Tibial nerve (tissue), 4 donors: ENCODE measurements around the gene NCF4. TPM values are rescaled to one million over a fixed set of nuclear protein-coding genes. Genes with fewer than 3 reads are reported as not detected.

Experiments
- DNase-seq, 2 donors: peaks; one replicate each; pipeline ENCODE4 v3.0.0-alpha.2; 2019; ENCODE audit warnings: low spot score in 2 of 2
- H3K27ac ChIP-seq, 4 donors: fragments of 200-600 bp; sonication (generic) in 3 of 4; one replicate each; pipeline ENCODE4 v1.5.1; 2017 to 2019; ENCODE audit warnings: mild to moderate bottlenecking in 1 of 4
- H3K27me3 ChIP-seq, 2 donors: fragments of 200-600 bp; sonication (generic) in 1 of 2; one replicate each; pipeline versions ENCODE4 v1.5.1 to v1.6.0; 2017 to 2019
- H3K36me3 ChIP-seq, 3 donors: fragments of 200-600 bp; sonication (generic); one replicate each; pipeline ENCODE4 v1.5.1; 2018 to 2019
- H3K4me1 ChIP-seq, 4 donors: fragments of 200-600 bp; sonication (generic) in 3 of 4; one replicate each; pipeline ENCODE4 v1.5.1; 2017 to 2019
- H3K4me3 ChIP-seq, 4 donors: fragments of 200-600 bp; sonication (generic) in 3 of 4; one replicate each; pipeline ENCODE4 v1.5.1; 2017 to 2019; ENCODE audit warnings: mild to moderate bottlenecking in 1 of 4, moderate library complexity in 1 of 4
- H3K9me3 ChIP-seq, 4 donors: fragments of 200-600 bp; sonication (generic) in 3 of 4; one replicate each; pipeline ENCODE4 v1.5.1; 2017 to 2019
- EP300 ChIP-seq, 2 donors: sonication (generic); formaldehyde crosslinking; IDR thresholded peaks; one replicate each; pipeline ENCODE4 v1.6.1; 2017; ENCODE audit warnings: antibody characterized with exemption in 2 of 2, mild to moderate bottlenecking in 1 of 2
- POLR2A ChIP-seq, 2 donors: fragments of 450-650 bp; IDR thresholded peaks; one replicate each; pipeline ENCODE4 v1.6.1; 2017; ENCODE audit warnings: antibody characterized with exemption in 2 of 2, mild to moderate bottlenecking in 2 of 2, moderate library complexity in 2 of 2
- WGBS, 2 donors: methylation state at CpG; one replicate each; pipeline ENCODE4 v1.1.5; 2018; 5-methylcytosine and 5-hydroxymethylcytosine counted together
- total RNA-seq, 4 donors: library from RNA; depleted of rRNA; stranded (reverse); fragments of >200 nt; gene quantifications; one replicate each; pipeline ENCODE4 v1.1.0, GENCODE V29; 2016
- TF ChIP-seq, protein P1 (sequence below), 5 experiments: fragments of 200-600 bp in 3 of 5; fragments of 450-650 bp in 2 of 5; sonication (generic) in 3 of 5; IDR thresholded peaks; one replicate each; pipeline ENCODE4 v1.5.1; 2016 to 2019; ENCODE audit warnings: antibody characterized with exemption in 5 of 5, mild to moderate bottlenecking in 3 of 5, moderate library complexity in 2 of 5

Gene NCF4
- total RNA-seq, 4 donors from 2014 or later = 14.2 to 71.4 (median 17.2) TPM

DNA sequence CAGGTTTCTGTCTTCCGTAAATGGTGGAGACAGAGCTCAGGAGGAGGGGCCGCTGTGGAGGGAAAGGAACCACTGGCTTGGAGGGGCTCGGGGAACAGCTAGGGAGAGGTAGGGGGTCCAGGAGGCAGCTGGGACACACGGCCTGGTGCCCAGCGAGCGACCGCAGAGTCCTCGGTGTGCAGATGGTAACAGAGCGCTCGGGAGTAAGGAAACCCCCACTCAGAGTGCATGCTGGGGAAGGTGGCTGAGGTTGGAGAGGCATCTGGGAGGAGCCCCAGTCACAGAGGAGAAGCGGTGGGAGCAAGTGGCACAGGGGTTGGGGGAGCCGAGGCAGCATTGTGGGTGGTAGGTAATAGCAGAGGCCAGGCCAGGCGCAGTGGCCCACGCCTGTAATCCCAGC lies 10.8 kb upstream of the NCF4 start:
- H3K4me1 ChIP-seq = no peaks in the 10 kb centered on the region
- no peak overlapping the region for H3K27ac ChIP-seq
- H3K9me3 ChIP-seq = peaks cover 0 to 4% (median 0%) of the 10 kb centered on the region in 4 donors
- H3K4me3 ChIP-seq = no peak overlapping the region
- TF ChIP-seq POLR2A (IDR thresholded peaks at IDR 0.05) = no peak
- TF ChIP-seq, protein P1, sequence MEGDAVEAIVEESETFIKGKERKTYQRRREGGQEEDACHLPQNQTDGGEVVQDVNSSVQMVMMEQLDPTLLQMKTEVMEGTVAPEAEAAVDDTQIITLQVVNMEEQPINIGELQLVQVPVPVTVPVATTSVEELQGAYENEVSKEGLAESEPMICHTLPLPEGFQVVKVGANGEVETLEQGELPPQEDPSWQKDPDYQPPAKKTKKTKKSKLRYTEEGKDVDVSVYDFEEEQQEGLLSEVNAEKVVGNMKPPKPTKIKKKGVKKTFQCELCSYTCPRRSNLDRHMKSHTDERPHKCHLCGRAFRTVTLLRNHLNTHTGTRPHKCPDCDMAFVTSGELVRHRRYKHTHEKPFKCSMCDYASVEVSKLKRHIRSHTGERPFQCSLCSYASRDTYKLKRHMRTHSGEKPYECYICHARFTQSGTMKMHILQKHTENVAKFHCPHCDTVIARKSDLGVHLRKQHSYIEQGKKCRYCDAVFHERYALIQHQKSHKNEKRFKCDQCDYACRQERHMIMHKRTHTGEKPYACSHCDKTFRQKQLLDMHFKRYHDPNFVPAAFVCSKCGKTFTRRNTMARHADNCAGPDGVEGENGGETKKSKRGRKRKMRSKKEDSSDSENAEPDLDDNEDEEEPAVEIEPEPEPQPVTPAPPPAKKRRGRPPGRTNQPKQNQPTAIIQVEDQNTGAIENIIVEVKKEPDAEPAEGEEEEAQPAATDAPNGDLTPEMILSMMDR (IDR thresholded peaks at IDR 0.05) = no peak
- no peak for TF ChIP-seq EP300 (IDR thresholded peaks at IDR 0.05)
- peaks cover 0 to 22% of the 10 kb centered on the region in 2 donors for H3K27me3 ChIP-seq
- DNase-seq = no peak
- WGBS, 2 donors = 73 to 77% methylated on average over 14 of the region's 14 CpGs
- H3K36me3 ChIP-seq = no peaks in the 10 kb centered on the region

DNA sequence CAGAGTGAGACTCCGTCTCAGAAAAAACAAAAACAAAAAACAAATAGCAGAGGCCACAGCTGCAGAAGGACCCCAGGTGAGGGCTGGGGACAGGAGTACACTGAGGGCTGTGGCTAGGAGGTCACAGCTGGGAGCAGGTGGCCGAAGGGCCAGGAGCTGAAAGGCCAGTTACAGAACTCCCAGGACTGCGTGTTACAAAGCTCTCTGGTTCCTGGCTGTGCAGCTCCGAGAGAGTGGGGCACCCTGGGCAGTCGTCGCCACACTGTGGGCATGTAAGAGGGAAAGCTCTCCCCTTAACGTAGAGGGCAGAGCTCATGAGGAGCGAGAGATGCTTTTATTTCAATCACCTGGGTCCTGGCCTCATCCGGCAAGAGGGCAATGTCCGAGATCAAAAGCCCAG lies 10.1 kb upstream of the NCF4 start:
- no peaks in the 10 kb centered on the region for H3K36me3 ChIP-seq
- peaks cover 0 to 4% (median 0%) of the 10 kb centered on the region in 4 donors for H3K9me3 ChIP-seq
- DNase-seq = no peak
- peaks cover 0 to under 1% (median 0%) of the 10 kb centered on the region in 4 donors for H3K4me1 ChIP-seq
- no peak overlapping the region for H3K27ac ChIP-seq
- 71 to 81% methylated on average over 10 of the region's 10 CpGs for WGBS, 2 donors
- H3K27me3 ChIP-seq = peaks cover 0 to 22% of the 10 kb centered on the region in 2 donors
- no peak overlapping the region for H3K4me3 ChIP-seq
- TF ChIP-seq, protein P1 (IDR thresholded peaks at IDR 0.05) = no peak
- TF ChIP-seq POLR2A (IDR thresholded peaks at IDR 0.05) (no peak), EP300 (IDR thresholded peaks at IDR 0.05) (no peak)

DNA sequence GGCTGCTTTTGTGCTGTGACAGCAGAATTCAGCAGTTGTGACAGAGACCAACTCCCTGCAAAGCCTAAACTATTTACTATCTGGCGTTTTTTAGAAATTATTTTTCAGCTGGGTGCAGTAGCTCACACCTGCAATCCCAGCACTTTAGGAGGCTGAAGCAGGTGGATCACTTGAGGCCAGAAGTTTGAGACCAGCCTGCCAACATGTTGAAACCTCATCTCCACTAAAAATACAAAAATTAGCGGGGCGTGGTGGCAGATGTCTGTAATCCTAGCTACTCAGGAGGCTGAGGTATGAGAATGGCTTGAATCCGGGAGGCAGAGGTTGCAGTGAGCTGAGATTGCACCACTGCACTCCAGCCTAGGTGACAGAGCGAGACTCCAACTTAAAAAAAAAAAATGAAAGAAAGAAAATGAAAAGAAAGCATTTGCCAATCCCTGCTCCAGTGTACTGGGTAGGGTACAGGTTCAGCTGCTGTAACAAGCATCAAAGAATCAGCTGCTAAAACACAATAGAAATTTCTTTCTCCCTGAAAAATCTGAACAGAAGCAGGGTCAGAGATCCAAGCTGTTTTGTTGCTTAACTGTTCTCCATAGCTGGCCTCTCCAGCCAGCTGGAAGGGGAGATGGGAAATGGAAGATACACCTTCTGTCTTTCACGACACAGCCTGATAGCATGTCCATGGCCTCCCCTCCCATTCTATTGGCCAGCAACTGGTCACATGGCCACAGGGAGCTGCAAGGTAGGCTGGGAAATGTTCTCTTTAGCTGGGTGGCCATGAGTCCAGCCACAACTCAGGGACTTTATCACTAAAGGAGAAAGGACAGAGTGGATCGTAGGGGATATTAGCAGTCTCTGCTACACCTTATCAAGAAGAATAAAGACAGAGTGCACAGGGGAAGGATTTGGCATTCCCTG lies 8.5 kb upstream of the NCF4 start:
- 94% methylated on average over 7 of the region's 7 CpGs for WGBS, 2 donors
- H3K36me3 ChIP-seq = no peaks in the 10 kb centered on the region
- H3K27me3 ChIP-seq = peaks cover 0 to 17% of the 10 kb centered on the region in 2 donors
- H3K4me1 ChIP-seq = peaks cover 0 to 10% (median 0%) of the 10 kb centered on the region in 4 donors
- DNase-seq = no peak
- TF ChIP-seq POLR2A (IDR thresholded peaks at IDR 0.05) = no peak
- TF ChIP-seq, protein P1 (IDR thresholded peaks at IDR 0.05) = no peak
- no peak for TF ChIP-seq EP300 (IDR thresholded peaks at IDR 0.05)
- no peak overlapping the region for H3K27ac ChIP-seq
- no peak overlapping the region for H3K4me3 ChIP-seq
- peaks cover 0 to 4% (median 0%) of the 10 kb centered on the region in 4 donors for H3K9me3 ChIP-seq

DNA sequence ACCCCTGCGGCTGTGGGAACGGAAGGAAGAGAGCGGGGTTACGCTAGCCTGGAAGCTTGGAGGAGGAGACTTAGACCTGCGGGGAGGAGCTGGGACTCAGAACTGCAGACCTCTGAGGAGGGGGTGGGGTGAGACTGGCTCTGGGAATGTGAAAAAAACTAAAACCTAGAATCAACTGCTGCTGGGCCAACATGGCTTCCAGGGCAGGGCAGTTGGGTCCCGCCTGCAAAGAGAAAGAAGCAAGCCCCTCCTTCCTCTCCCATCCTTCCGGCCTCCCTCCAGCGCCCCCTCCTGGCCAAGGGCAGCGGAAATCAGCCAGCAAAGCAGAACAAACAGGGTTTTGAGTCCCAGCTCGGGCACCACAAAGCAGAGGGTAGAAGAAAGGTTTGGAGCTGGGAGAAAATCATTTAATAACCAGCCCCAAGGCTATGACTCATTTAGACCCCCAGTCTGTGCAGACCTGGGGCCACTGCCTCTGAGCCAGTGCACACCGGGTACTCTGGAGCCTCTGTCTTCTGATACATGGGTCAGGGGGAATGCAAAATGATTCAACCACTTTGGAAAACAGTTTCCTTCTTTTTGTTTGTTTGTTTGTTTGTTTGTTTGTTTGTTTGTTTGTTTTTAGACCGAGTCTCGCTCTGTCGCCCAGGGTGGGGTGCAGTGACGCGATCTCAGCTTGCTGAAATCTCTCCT lies 7.3 kb upstream of the NCF4 start:
- H3K27me3 ChIP-seq = peaks cover 0 to 16% of the 10 kb centered on the region in 2 donors
- TF ChIP-seq POLR2A (IDR thresholded peaks at IDR 0.05) = no peak
- TF ChIP-seq, protein P1 (IDR thresholded peaks at IDR 0.05) = peak in 4 of 5 experiments; percentile 24 to 49 (median 36)
- no peak for TF ChIP-seq EP300 (IDR thresholded peaks at IDR 0.05)
- H3K27ac ChIP-seq = no peak overlapping the region
- H3K4me3 ChIP-seq = no peak overlapping the region
- WGBS, 2 donors = 51% methylated on average over 16 of the region's 16 CpGs
- peaks cover 0 to 10% (median 0%) of the 10 kb centered on the region in 4 donors for H3K4me1 ChIP-seq
- H3K9me3 ChIP-seq = peaks cover 0 to 4% (median 0%) of the 10 kb centered on the region in 4 donors
- DNase-seq = peak in 1 of 2 donors; percentile 45
- no peaks in the 10 kb centered on the region for H3K36me3 ChIP-seq
